HEK293 (cell line): ENCODE data around the gene PIP4K2A.

Source experiments
- GLI4 ChIP-seq: fragments of 450-650 bp; formaldehyde crosslinking; IDR thresholded peaks from 2 replicates; pipeline ENCODE4 v1.5.1; 2016; ENCODE audit warnings: missing biosample characterization, missing genetic modification characterization
- RBAK ChIP-seq: fragments of 450-650 bp; formaldehyde crosslinking; IDR thresholded peaks from 2 replicates; pipeline ENCODE4 v1.5.1; 2016; ENCODE audit warnings: missing biosample characterization, missing genetic modification characterization
- YY1 ChIP-seq: fragments of 450-650 bp; formaldehyde crosslinking; IDR thresholded peaks from 2 replicates; pipeline ENCODE4 v1.5.1; 2018; ENCODE audit warnings: missing biosample characterization, missing genetic modification characterization
- ZBTB7A ChIP-seq: fragments of 450-650 bp; formaldehyde crosslinking; IDR thresholded peaks from 2 replicates; pipeline ENCODE4 v1.5.1; 2016; ENCODE audit warnings: low read depth, missing biosample characterization, missing genetic modification characterization
- ZEB2 ChIP-seq: fragments of 450-650 bp; formaldehyde crosslinking; IDR thresholded peaks from 2 replicates; pipeline ENCODE4 v1.5.1; 2016; ENCODE audit warnings: missing biosample characterization, missing genetic modification characterization
- ZFP3 ChIP-seq: fragments of 450-650 bp; formaldehyde crosslinking; IDR thresholded peaks from 2 replicates; pipeline ENCODE4 v1.5.1; 2016; ENCODE audit warnings: low read depth, missing biosample characterization, missing genetic modification characterization
- ZNF155 ChIP-seq: fragments of 450-650 bp; formaldehyde crosslinking; IDR thresholded peaks from 2 replicates; pipeline ENCODE4 v1.5.1; 2016; ENCODE audit warnings: missing biosample characterization, missing genetic modification characterization
- ZNF560 ChIP-seq: fragments of 450-650 bp; formaldehyde crosslinking; IDR thresholded peaks from 2 replicates; pipeline ENCODE4 v1.5.1; 2017; ENCODE audit warnings: missing biosample characterization, missing genetic modification characterization, borderline replicate concordance
- ZNF670 ChIP-seq: fragments of 450-650 bp; formaldehyde crosslinking; IDR thresholded peaks from 2 replicates; pipeline ENCODE4 v1.5.1; 2016; ENCODE audit warnings: missing biosample characterization, missing genetic modification characterization, low read depth
- TF ChIP-seq, protein P1 (sequence below): fragments of 450-650 bp; formaldehyde crosslinking; IDR thresholded peaks from 2 replicates; pipeline ENCODE4 v1.5.1; 2016; ENCODE audit warnings: missing biosample characterization, missing genetic modification characterization
- TF ChIP-seq, protein P2 (sequence below): fragments of 450-650 bp; formaldehyde crosslinking; IDR thresholded peaks from 2 replicates; pipeline ENCODE4 v1.5.1; 2016; ENCODE audit warnings: missing biosample characterization, missing genetic modification characterization
- TF ChIP-seq, protein P3 (sequence below): fragments of 450-650 bp; formaldehyde crosslinking; IDR thresholded peaks from 2 replicates; pipeline ENCODE4 v1.5.1; 2016; ENCODE audit warnings: missing biosample characterization, missing genetic modification characterization
- TF ChIP-seq, protein P4 (sequence below): fragments of 450-650 bp; formaldehyde crosslinking; IDR thresholded peaks from 2 replicates; pipeline ENCODE4 v1.5.1; 2016; ENCODE audit warnings: missing biosample characterization, missing genetic modification characterization

DNA sequence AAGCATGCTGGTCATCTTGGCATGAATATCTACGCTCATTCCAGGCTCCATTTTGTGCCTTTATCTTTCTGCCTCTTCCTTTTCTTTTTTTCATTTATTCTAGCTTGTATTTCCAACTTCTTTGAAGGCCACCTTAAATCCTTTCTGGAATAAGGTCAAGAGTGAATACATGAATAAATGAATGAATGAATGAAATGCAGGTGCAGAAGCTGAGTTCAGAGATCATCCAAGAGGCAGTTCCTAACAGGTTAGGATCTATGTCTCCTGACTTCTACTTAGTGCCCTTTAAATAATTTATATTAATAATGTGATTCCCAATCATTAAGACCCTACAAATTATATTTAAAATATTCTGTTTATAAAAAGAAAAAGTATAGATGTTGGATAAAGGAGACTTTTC, 125.9 kb downstream of the PIP4K2A start:
- no peak for TF ChIP-seq ZBTB7A (tag by site-specific recombination)
- no peak for TF ChIP-seq ZNF560
- TF ChIP-seq, protein P1, sequence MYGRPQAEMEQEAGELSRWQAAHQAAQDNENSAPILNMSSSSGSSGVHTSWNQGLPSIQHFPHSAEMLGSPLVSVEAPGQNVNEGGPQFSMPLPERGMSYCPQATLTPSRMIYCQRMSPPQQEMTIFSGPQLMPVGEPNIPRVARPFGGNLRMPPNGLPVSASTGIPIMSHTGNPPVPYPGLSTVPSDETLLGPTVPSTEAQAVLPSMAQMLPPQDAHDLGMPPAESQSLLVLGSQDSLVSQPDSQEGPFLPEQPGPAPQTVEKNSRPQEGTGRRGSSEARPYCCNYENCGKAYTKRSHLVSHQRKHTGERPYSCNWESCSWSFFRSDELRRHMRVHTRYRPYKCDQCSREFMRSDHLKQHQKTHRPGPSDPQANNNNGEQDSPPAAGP, result no peak
- TF ChIP-seq, protein P2, sequence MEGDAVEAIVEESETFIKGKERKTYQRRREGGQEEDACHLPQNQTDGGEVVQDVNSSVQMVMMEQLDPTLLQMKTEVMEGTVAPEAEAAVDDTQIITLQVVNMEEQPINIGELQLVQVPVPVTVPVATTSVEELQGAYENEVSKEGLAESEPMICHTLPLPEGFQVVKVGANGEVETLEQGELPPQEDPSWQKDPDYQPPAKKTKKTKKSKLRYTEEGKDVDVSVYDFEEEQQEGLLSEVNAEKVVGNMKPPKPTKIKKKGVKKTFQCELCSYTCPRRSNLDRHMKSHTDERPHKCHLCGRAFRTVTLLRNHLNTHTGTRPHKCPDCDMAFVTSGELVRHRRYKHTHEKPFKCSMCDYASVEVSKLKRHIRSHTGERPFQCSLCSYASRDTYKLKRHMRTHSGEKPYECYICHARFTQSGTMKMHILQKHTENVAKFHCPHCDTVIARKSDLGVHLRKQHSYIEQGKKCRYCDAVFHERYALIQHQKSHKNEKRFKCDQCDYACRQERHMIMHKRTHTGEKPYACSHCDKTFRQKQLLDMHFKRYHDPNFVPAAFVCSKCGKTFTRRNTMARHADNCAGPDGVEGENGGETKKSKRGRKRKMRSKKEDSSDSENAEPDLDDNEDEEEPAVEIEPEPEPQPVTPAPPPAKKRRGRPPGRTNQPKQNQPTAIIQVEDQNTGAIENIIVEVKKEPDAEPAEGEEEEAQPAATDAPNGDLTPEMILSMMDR (tag by site-specific recombination), result no peak
- no peak for TF ChIP-seq ZNF155 (tag by site-specific recombination)
- TF ChIP-seq GLI4, result no peak
- TF ChIP-seq, protein P3, sequence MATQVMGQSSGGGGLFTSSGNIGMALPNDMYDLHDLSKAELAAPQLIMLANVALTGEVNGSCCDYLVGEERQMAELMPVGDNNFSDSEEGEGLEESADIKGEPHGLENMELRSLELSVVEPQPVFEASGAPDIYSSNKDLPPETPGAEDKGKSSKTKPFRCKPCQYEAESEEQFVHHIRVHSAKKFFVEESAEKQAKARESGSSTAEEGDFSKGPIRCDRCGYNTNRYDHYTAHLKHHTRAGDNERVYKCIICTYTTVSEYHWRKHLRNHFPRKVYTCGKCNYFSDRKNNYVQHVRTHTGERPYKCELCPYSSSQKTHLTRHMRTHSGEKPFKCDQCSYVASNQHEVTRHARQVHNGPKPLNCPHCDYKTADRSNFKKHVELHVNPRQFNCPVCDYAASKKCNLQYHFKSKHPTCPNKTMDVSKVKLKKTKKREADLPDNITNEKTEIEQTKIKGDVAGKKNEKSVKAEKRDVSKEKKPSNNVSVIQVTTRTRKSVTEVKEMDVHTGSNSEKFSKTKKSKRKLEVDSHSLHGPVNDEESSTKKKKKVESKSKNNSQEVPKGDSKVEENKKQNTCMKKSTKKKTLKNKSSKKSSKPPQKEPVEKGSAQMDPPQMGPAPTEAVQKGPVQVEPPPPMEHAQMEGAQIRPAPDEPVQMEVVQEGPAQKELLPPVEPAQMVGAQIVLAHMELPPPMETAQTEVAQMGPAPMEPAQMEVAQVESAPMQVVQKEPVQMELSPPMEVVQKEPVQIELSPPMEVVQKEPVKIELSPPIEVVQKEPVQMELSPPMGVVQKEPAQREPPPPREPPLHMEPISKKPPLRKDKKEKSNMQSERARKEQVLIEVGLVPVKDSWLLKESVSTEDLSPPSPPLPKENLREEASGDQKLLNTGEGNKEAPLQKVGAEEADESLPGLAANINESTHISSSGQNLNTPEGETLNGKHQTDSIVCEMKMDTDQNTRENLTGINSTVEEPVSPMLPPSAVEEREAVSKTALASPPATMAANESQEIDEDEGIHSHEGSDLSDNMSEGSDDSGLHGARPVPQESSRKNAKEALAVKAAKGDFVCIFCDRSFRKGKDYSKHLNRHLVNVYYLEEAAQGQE (tag by site-specific recombination), result no peak
- TF ChIP-seq, protein P4, sequence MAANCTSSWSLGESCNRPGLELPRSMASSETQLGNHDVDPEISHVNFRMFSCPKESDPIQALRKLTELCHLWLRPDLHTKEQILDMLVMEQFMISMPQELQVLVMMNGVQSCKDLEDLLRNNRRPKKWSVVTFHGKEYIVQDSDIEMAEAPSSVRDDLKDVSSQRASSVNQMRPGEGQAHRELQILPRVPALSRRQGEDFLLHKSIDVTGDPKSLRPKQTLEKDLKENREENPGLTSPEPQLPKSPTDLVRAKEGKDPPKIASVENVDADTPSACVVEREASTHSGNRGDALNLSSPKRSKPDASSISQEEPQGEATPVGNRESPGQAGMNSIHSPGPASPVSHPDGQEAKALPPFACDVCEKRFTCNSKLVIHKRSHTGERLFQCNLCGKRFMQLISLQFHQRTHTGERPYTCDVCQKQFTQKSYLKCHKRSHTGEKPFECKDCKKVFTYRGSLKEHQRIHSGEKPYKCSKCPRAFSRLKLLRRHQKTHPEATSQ (tag by site-specific recombination), result no peak
- TF ChIP-seq ZNF670 (tag by site-specific recombination), result no peak
- no peak for TF ChIP-seq RBAK (tag by site-specific recombination)
- no peak for TF ChIP-seq YY1 (tag by site-specific recombination)
- no peak for TF ChIP-seq ZEB2
- TF ChIP-seq ZFP3, result no peak
